Stimulated activated CD8-positive, alpha-beta memory T cell treated with anti-CD3 and anti-CD28 coated beads, Interleukin-7, amount 100 ng/mL, for 4 hours (primary cell): ENCODE results near the gene MYL9.
A peak's percentile ranks its signal among the peaks of the same experiment; 100 is the strongest.

Experiments
- DNase-seq, 2 donors: peaks; one replicate each; pipeline ENCODE4 v3.0.0-alpha.2; 2020; ENCODE audit warnings: low read depth in 2 of 2

Gene MYL9

DNA sequence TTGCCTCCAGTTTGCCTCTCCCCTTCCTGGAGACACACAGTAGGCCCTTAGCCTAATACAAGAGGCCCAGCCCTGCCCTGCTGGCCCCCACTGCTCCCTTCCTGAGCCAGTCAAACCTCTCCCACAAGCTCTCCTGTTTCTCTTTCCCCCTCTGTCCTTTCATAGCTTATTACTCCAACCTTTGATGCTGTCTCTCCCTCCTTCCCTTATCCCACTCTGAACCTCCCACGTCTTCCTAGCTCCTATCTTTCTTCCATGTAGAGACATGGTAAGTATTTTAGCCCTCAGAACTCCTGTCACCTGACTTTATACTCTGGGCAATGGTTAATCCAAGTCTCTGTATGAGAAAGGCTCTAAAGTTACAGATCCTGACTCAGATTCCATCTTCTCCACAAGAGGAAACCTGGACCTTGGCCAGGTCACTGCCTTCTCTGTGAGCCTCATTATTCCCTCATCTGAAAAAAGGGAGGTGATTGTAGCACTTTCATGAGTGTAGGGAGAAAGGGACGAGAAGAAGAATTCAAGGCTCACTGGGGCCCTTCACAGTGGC, 38.8 kb downstream of the MYL9 start:
- DNase-seq, result no peak

DNA sequence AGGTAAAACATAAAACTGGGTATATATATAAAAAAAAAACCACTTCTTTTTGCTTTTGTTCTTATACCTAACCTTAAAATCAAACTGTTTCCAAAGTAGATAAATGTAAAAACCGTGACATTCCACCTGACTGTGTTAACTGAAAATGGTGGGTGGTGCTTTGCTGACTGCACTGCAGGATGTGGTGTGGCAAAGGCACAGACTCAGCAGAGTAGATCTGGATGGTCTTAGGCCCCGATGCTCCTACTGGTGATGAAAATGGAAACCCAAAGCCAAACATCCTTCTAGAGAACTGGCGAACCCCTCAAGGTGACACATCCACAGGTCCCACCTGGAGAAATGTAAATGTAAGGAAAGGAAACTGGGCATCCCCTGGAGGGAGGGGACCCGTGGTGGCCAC, 41.0 kb downstream of the MYL9 start:
- no peak for DNase-seq

DNA sequence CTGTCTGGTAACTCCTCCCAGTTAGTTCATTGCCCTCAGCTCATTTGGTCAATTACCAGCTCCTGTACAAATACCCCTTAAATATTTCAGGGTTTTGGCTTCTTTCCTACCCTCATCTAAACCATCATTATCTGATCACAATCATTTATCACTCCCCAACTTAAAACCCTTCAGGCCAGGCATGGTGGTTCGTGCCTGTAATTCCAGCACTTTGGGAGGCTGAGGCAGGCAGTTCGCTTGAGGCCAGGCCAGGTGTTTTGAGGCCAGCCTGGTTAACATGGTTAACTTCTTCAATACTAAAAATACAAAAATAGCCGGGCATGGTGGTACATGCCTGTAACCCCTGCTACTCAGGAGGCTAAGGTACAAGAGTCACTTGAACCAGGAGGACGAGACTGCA, 41.5 kb downstream of the MYL9 start:
- no peak for DNase-seq

DNA sequence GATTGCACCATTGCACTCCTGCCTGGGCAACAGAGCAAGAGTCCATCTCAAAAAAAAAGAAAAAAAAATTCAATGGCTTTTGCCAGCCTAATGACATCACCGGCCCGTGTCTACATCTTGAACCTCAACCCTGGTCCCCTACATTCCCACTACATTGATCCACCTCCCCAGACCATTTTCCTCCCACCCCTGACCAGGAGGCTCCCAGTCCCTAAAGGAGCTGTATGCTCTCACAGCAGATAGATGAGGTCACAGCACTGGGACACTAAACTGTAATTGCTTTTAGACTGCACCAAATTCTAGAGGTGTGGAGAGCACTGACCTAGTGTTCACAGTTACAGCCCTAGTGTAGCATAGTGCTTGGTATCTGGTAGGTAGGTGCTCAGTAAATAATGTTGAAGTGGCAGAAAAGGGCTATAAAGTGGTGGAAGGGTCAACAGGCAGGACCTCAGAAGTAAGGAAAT, 42.7 kb downstream of the MYL9 start:
- no peak for DNase-seq

DNA sequence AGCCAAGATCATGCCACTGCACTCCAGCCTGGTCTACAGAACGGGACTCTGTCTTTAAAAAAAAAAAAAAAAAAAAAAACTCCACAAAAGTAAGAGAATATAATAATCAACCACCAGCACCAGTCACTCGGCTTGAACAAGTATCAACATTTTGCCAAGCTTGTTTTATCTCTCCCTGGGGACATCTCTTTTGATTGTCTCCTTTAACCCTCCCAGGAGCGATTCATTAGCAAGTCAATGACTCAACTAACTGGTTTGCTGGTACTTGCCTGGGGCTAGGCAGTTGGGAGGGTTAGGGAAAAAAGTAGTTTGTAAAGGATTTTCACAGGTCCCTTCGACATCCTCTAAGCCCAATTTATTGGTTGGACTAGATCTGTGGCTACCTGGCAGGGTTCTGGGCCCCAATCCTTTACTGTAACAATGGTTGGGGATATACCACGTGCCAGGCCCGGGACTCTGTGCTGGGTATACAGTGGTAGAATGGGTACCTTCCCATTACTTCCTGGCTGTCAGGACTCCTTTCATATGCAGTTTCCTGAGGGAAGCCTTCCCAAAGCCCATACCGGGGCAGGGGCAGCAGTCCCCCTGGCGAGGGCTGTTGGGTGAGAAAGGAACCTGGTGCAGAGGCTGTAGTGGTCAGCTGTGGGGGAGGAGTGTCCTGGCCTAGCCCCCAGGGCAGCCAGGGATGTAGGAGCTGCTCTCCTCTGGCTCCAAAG, 44.2 kb downstream of the MYL9 start:
- DNase-seq, result no peak

DNA sequence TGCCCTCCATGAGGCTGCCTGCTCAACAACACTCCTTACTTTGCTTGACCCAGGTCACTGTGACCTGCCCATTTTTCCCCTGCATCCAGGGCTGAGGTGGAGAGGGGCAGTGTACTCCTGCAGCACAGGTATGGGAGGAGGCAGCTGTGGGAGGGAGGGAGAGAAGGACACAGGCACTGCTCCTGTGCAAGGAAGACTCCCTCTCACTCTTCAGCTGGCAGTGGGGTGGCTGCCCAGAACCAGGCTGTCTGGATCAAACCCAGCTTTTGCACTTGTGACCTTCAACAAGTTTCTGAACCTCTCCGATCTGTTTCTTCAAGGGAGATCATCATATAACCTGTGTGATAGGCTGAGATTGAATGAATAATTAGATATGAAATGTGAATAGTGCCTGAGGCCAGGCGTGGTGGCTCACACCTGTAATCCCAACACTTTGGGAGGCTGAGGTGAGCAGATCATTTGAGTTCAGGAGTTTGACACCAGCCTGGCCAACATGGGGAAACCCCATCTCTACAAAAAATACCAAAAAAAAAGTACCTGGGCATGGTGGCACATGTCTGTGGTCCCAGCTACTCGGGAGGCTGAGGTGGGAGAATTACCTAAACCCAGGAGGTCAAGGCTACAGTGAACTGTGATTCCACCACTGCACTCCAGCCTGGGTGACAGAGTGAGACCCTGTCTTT, 46.2 kb downstream of the MYL9 start:
- no peak for DNase-seq

DNA sequence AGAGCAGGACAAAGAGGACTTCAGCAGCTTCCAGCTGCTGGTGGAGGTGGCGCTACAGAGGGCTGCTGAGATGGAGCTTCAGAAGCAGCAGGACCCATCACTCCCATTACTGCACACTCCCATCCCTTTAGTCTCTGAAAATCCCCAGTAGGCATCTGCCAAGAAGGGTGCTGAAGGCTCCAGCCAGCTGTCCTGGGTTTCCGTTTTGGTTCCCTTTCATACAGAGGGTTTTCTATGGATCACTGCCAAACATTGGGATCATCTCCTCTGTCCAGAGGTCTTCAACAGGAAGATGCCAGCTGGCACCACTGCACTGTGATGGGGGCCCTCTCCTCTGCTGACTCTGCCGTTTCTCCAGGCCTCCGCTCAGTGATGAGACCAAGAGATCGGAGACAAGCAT, 50.0 kb downstream of the MYL9 start:
- no peak for DNase-seq

DNA sequence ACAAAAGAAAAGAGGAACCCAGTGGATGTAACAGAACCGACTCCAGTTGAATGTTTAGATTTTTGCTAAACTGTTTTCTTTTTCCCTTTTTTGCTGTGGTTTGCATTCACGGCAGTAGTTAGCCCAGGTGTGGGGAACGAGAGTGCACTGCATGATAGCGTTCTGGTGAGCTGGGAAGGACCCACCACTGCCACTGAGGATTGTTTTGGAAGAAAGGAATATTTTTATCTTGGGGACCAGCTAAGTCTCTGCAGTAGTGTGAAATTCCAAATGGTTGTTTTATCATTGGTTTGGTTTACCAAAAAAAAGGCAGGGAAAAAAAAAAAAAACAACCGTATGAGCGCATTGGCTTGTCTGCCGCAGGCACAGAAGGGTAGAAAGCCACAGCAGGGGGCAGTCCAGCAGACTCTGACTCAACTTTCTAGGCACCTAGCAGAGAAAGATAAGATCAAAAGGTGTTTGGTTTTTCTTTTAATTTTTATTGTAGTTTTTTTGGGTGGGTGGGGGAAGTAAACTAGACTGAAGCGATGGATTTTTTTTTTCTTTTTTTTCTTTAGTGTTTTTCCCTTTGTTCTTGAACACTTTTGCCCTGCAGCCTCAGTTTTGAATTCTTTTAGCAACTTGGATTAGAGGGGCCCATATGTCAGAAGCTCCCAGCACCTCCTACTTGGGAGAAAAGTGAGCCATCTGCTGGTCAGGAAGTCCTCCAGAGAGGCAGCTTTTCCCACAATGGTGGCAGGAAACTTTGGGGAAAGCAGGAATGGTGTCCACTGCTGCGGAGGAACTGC, 50.7 kb downstream of the MYL9 start:
- DNase-seq, result peak; percentile 60 to 62

DNA sequence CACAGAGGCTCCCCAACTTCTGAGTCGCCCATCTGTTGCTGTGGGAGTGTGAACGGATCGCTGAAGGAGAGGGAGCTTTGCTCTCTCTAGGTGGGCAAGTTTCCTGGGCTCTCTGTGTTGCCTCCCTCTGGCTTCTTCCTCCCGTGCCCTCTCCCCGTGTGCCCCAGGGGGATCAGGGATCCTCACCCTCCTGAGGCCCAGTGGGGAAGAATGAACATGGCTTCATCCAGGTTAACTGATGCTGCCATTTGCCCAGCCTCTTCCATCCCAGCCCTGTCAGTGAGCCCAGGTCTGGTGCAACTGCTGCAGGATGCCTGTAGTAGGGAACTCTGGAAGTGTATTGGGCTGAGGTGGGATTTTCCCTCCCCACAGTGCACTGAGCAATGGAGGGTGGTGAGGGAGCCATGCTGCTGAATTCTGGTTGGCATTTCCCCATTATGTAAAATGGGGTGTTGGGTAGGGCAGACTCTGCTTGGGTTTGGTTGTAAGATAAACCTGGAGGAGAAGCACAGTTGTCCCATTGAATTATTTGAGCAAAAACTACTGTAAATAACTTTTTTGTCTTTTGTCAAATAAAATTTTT, 52.1 kb downstream of the MYL9 start:
- DNase-seq, result no peak

DNA sequence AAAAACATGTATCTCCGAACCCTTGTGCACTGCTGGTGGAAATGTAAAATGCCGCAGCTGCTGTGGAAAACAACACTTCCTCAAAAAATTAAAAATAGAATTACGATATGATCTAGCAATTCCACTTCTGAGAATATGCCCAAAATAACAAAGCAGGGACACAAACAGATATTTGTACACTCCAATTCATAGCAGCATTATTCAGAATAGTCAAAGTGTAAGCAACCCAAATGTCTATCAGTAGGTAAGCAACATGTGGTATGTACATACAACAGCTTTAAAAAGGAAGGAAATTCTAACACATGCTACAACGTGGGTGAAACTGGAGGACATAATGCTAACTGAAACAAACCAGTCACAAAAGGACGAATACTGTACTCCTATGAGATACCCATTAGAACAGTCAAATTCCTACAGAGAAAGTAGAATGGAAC, 58.6 kb downstream of the MYL9 start:
- DNase-seq, result no peak
